Pons (tissue), 1 donor: ENCODE measurements around the gene PRSS48.
"Not testable (repeated sequence)": the region's sequence is repeated elsewhere in the genome, so short reads cannot be mapped to it uniquely, and the experiment has no call there.

Experiments used
- DNase-seq: peaks from one replicate; pipeline ENCODE4 v3.0.0-alpha.2; 2016; ENCODE audit warnings: low spot score

Gene PRSS48

GRCh38 chr4:151263455-151263854 lies 13.5 kb upstream of the PRSS48 start:
- no peak for DNase-seq

GRCh38 chr4:151266497-151266896 lies 10.5 kb upstream of the PRSS48 start:
- no peak for DNase-seq

- DNase-seq, result no peak
Measured at GRCh38 chr4:151267104-151267503, 9.9 kb upstream of the PRSS48 start.

GRCh38 chr4:151267822-151268535 lies 9.0 kb upstream of the PRSS48 start:
- no peak for DNase-seq

GRCh38 chr4:151268905-151269304 lies 8.1 kb upstream of the PRSS48 start:
- DNase-seq, result not testable (repeated sequence)

- DNase-seq, result no peak
Measured at GRCh38 chr4:151284534-151285245, 7.7 kb downstream of the PRSS48 start.

- DNase-seq, result no peak
Measured at GRCh38 chr4:151287409-151287808, 10.4 kb downstream of the PRSS48 start.

GRCh38 chr4:151291485-151291884 lies 14.5 kb downstream of the PRSS48 start:
- DNase-seq, result no peak

GRCh38 chr4:151292038-151292437 lies 15.1 kb downstream of the PRSS48 start:
- no peak for DNase-seq

GRCh38 chr4:151294833-151295496 lies 18.0 kb downstream of the PRSS48 start:
- no peak for DNase-seq

- DNase-seq, result no peak
Measured at GRCh38 chr4:151296227-151296626, 19.3 kb downstream of the PRSS48 start.

GRCh38 chr4:151297170-151297569 lies 20.2 kb downstream of the PRSS48 start:
- DNase-seq, result no peak

- peak; percentile 74 for DNase-seq
Measured at GRCh38 chr4:151302432-151302831, 25.5 kb downstream of the PRSS48 start.

GRCh38 chr4:151304226-151304625 lies 27.3 kb downstream of the PRSS48 start:
- no peak for DNase-seq

GRCh38 chr4:151304755-151305154 lies 27.8 kb downstream of the PRSS48 start:
- peak; percentile 40 for DNase-seq

- no peak for DNase-seq
Measured at GRCh38 chr4:151310124-151310728, 33.3 kb downstream of the PRSS48 start.

GRCh38 chr4:151313306-151314009 lies 36.5 kb downstream of the PRSS48 start:
- no peak for DNase-seq

- peak; percentile 64 for DNase-seq
Measured at GRCh38 chr4:151314010-151314355, 37.0 kb downstream of the PRSS48 start.

GRCh38 chr4:151314479-151314878 lies 37.5 kb downstream of the PRSS48 start:
- DNase-seq, result no peak

- DNase-seq, result peak; percentile 11
Measured at GRCh38 chr4:151315212-151315886, 38.4 kb downstream of the PRSS48 start.

GRCh38 chr4:151316645-151317044 lies 39.7 kb downstream of the PRSS48 start:
- no peak for DNase-seq
